Stomach (tissue), 9 donors: Measurements from ENCODE around the gene GADD45GIP1. TPM values are rescaled to one million over a fixed set of nuclear protein-coding genes. Genes with fewer than 3 reads are reported as not detected.
A peak's percentile ranks its signal among the peaks of the same experiment; 100 is the strongest.

Experiments
- DNase-seq, 2 donors: peaks; one replicate each; pipeline versions ENCODE4 v3.0.0 to v3.0.0-alpha.2; 2013 to 2019
- H3K27ac ChIP-seq, 5 donors: fragments of 200-600 bp in 4 of 5; sonication (generic) in 4 of 5; one replicate each; pipeline ENCODE4 v1.5.1; 2013 to 2019; ENCODE audit warnings: mild to moderate bottlenecking in 1 of 5, moderate library complexity in 1 of 5
- H3K27me3 ChIP-seq, 3 donors: fragments of 200-600 bp; sonication (generic); one replicate each; pipeline ENCODE4 v1.5.1; 2017 to 2019; ENCODE audit warnings: mixed run types in 1 of 3
- H3K36me3 ChIP-seq, 4 donors: fragments of 200-600 bp; sonication (generic); 1 replicate in 3 of 4; 2 replicates in 1 of 4; pipeline ENCODE4 v1.5.1; 2016 to 2019
- H3K4me1 ChIP-seq, 4 donors: fragments of 200-600 bp; sonication (generic); one replicate each; pipeline ENCODE4 v1.5.1; 2016 to 2019
- H3K4me3 ChIP-seq, 4 donors: fragments of 200-600 bp; sonication (generic) in 3 of 4; one replicate each; pipeline ENCODE4 v1.5.1; 2016 to 2019; ENCODE audit warnings: mild to moderate bottlenecking in 1 of 4
- H3K9me3 ChIP-seq, 4 donors: fragments of 200-600 bp; sonication (generic); one replicate each; pipeline ENCODE4 v1.5.1; 2016 to 2019
- EP300 ChIP-seq: sonication (generic); formaldehyde crosslinking; IDR thresholded peaks from one replicate; pipeline ENCODE4 v1.6.1; 2017; ENCODE audit warnings: antibody characterized with exemption
- POLR2A ChIP-seq, 4 donors: fragments of 450-650 bp; IDR thresholded peaks; one replicate each; pipeline ENCODE4 v1.6.1; 2016; ENCODE audit warnings: antibody characterized with exemption in 4 of 4, control low read depth in 2 of 4, mild to moderate bottlenecking in 1 of 4, moderate library complexity in 1 of 4
- POLR2AphosphoS5 ChIP-seq, 3 donors: sonication (generic); formaldehyde crosslinking; IDR thresholded peaks; one replicate each; pipeline ENCODE4 v1.6.1; 2016; ENCODE audit warnings: antibody characterized with exemption in 3 of 3
- WGBS, 5 donors: extraction: QIAGEN DNeasy Blood & Tissue Kit in 3 of 5; methylation state at CpG; one replicate each; pipeline versions ENCODE4 v1.1.5 to v1.1.7; 2013 to 2018; 5-methylcytosine and 5-hydroxymethylcytosine counted together
- intact Hi-C: fragments of 100-400 bp; cut with DNase I; formaldehyde crosslinking; loops from one replicate; pipeline ENCODE4 v1.15.1; 2023; ENCODE audit warnings: low total_unique reads
- polyA plus RNA-seq, 3 donors: library from polyadenylated mRNA; stranded (reverse); fragments of 200-250 nt; gene quantifications; one replicate each; pipeline ENCODE4 v1.2.3, GENCODE V29; 2013
- total RNA-seq, 5 donors: library from RNA; depleted of rRNA; stranded (reverse); fragments of >200 nt; gene quantifications; one replicate each; pipeline versions ENCODE4 v1.1.0 to v1.2.3, GENCODE V29; 2014 to 2016
- TF ChIP-seq, protein P1 (sequence below), 7 experiments: fragments of 450-650 bp in 4 of 7; fragments of 200-600 bp in 3 of 7; sonication (generic) in 3 of 7; IDR thresholded peaks; one replicate each; pipeline ENCODE4 v1.5.1; 2016 to 2019; ENCODE audit warnings: antibody characterized with exemption in 7 of 7, control low read depth in 2 of 7, mild to moderate bottlenecking in 1 of 7
- donor health status: healthy with polysubstance abuse.
- donor health status: Bipolar disorder and iron deficiency.
- donor health status: healthy.

The GADD45GIP1 gene
- total and polyA plus RNA-seq, 8 donors, result 1.8 to 93.3 (median 51.1) TPM

DNA sequence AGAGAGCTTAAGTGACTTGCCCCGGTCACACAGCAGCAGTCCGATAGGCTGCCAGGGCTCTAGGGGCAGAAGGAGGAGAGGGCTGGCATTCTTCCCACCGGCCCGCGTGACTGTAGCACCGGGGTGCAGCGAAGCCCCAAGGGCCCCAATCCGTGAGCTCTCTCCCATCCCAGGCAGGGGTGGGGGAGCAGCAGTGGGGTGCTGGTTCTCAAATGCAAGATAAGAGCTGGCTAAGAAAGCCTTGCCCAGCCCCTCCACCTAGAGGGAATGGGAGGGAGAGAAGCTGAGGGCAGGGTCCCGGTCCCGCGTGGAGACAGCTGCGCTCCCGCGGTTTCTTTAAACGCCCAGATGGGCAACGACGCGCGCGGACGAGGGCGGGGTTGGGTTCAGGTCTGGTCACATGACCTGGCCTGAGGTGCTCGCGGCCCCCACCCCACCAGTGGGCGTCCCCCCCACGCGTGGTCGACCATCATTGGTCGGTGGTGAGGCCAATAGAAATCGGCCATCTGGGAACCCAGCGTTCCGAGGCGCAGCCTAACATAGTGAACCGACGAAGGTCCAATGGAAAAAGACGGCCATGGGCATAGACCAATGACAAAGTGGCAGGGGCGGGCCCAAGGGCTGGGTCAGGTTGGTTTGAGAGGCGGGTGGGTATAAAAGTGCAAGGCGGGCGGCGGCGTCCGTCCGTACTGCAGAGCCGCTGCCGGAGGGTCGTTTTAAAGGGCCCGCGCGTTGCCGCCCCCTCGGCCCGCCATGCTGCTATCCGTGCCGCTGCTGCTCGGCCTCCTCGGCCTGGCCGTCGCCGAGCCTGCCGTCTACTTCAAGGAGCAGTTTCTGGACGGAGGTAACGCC lies 18.9 kb downstream of the GADD45GIP1 start, which contains the start of gene CALR:
Gene CALR (plus strand): TSS at position 683 of the 852 bp plus-strand sequence. CDS start 71 bp downstream, at position 754.
- H3K4me1 ChIP-seq, result peaks cover 31 to 63% (median 54%) of the 10 kb centered on the region in 4 donors
- H3K9me3 ChIP-seq, result no peaks in the 10 kb centered on the region
- H3K4me3 ChIP-seq, result peak within 1 kb of the TSS; percentile 89 to 100 (median 98)
- peak within 1 kb of the TSS; percentile 87 to 96 (median 94) for H3K27ac ChIP-seq
- H3K27me3 ChIP-seq, result no peaks in the 10 kb centered on the region
- TF ChIP-seq POLR2AphosphoS5 (IDR thresholded peaks at IDR 0.05), result peak; percentile 97 to 99 (median 99)
- peak in 2 of 4 donors; percentile 99 for TF ChIP-seq POLR2A (IDR thresholded peaks at IDR 0.05)
- TF ChIP-seq EP300, result no peak
- TF ChIP-seq, protein P1, sequence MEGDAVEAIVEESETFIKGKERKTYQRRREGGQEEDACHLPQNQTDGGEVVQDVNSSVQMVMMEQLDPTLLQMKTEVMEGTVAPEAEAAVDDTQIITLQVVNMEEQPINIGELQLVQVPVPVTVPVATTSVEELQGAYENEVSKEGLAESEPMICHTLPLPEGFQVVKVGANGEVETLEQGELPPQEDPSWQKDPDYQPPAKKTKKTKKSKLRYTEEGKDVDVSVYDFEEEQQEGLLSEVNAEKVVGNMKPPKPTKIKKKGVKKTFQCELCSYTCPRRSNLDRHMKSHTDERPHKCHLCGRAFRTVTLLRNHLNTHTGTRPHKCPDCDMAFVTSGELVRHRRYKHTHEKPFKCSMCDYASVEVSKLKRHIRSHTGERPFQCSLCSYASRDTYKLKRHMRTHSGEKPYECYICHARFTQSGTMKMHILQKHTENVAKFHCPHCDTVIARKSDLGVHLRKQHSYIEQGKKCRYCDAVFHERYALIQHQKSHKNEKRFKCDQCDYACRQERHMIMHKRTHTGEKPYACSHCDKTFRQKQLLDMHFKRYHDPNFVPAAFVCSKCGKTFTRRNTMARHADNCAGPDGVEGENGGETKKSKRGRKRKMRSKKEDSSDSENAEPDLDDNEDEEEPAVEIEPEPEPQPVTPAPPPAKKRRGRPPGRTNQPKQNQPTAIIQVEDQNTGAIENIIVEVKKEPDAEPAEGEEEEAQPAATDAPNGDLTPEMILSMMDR (IDR thresholded peaks at IDR 0.05), result no peak
- intact Hi-C loops, result loop anchor here (10.0 kb wide), 1 partner anchor 53 kb away; the partner anchor contains the start of genes DNASE2 and KLF1
- H3K36me3 ChIP-seq, result peaks cover 35 to 39% (median 36%) of the 10 kb centered on the region in 4 donors
- DNase-seq, result peak; percentile 100
- 0 to 1% (median 1%) methylated on average over 30 to 63 of the region's 63 CpGs for WGBS, 5 donors

DNA sequence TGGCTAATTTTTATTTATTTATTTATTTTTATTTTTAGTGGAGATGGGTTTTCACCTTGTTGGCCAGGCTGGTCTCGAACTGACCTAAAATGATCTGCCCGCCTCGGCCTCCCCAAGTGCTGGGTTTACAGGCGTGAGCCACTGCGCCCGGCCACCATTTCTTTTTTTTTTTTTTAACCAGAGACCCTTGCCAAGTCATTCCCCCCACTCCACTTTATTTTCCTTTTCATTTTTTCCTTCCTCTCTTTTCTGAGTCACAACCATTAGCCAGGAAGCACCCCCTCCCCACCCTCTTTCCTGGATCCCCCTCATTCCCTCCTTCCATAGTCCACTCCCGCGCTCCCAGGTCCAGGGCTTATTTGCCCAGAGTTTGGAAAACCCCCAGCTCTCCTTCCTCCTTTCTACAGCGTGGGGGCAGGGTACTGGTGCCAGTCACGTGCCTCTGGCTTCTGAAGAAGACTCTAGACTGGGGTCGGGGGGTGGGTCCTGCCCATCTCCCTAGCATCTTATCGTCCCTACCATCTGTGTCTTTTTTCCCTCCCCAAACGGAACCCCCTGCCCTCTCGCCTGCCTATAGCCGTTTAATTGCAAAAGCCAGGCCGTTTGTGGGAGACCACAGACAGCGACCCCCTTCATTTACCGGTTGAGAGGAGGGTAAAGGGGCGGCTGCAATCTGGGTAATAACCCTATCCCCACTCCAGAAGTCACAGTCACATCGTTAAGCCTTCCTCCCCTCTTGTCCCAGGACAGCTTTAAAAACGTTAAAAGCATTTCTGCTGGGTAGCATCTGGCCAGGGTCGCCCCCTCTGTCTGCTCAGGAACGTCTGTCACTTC lies 19.7 kb downstream of the GADD45GIP1 start:
- peak in 1 of 2 donors; percentile 74 for DNase-seq
- H3K4me3 ChIP-seq, result peak overlapping the region; percentile 89 to 100 (median 98)
- no peaks in the 10 kb centered on the region for H3K27me3 ChIP-seq
- peaks cover 26 to 30% (median 28%) of the 10 kb centered on the region in 4 donors for H3K36me3 ChIP-seq
- 21 to 29% (median 23%) methylated on average over 23 of the region's 23 CpGs for WGBS, 5 donors
- TF ChIP-seq POLR2AphosphoS5 (IDR thresholded peaks at IDR 0.05) (no peak), POLR2A (IDR thresholded peaks at IDR 0.05) (no peak), EP300 (no peak)
- TF ChIP-seq, protein P1 (IDR thresholded peaks at IDR 0.05), result no peak
- peaks cover 40 to 63% (median 55%) of the 10 kb centered on the region in 4 donors for H3K4me1 ChIP-seq
- peak overlapping the region; percentile 50 to 96 (median 94) for H3K27ac ChIP-seq
- H3K9me3 ChIP-seq, result no peaks in the 10 kb centered on the region
- intact Hi-C loops, result loop anchor here (10.0 kb wide), 1 partner anchor 53 kb away; the partner anchor contains the start of genes DNASE2 and KLF1

DNA sequence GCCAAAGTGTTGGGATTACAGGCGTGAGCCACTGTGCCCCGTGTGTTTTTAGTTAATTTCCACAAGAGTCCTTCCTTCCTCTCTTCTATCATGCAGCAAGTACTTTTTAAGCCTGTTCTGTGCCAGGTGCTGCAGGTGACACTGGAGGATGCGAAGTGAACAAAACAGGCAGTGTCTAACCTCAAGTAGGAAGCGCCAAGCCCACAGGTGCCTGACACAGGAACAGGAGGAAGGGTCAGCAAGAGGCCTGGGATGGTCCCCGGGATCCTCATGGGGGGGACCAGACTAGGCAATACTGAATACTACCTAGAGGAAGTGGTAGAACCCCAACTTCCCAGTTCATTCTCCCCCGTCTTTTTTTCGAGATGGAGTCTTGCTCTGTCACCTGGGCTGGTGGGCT lies 20.4 kb downstream of the GADD45GIP1 start:
- H3K4me1 ChIP-seq, result peaks cover 44 to 63% (median 52%) of the 10 kb centered on the region in 4 donors
- whole genome bisulfite sequencing, 5 donors, result 53 to 76% (median 68%) methylated on average over 7 of the region's 7 CpGs

More for the DNA sequence above, 20.4 kb downstream of the GADD45GIP1 start:
- Histone ChIP-seq H3K27ac (no peak overlapping the region), H3K9me3 (no peaks in the 10 kb centered on the region), H3K36me3 (peaks cover 20 to 23% (median 21%) of the 10 kb centered on the region in 4 donors), H3K4me3 (no peak overlapping the region), H3K27me3 (no peaks in the 10 kb centered on the region)
- DNase-seq, result no peak
- intact Hi-C loops, result loop anchor here (10.0 kb wide), 1 partner anchor 52 kb away; the partner anchor contains the start of genes DNASE2 and KLF1
- TF ChIP-seq, protein P1 (IDR thresholded peaks at IDR 0.05), result no peak
- no peak for TF ChIP-seq POLR2AphosphoS5 (IDR thresholded peaks at IDR 0.05)
- TF ChIP-seq POLR2A (IDR thresholded peaks at IDR 0.05), result no peak
- no peak for TF ChIP-seq EP300
